ENCODE results near the gene PSMD3.
A peak's percentile ranks its signal among the peaks of the same experiment; 100 is the strongest.
"Not testable (repeated sequence)": the region's sequence is repeated elsewhere in the genome, so short reads cannot be mapped to it uniquely, and the experiment has no call there.

Gene PSMD3

GRCh38 chr17:39980351-39981206 lies at the start of gene PSMD3:
TSS of gene PSMD3 (plus strand) at chr17:39980807. CDS start at chr17:39980971, 164 bp downstream.
- DNase-seq = peak; percentile 98

- DNase-seq = no peak
Observed at GRCh38 chr17:39933912-39934311, 46.7 kb upstream of the PSMD3 start.

DNA sequence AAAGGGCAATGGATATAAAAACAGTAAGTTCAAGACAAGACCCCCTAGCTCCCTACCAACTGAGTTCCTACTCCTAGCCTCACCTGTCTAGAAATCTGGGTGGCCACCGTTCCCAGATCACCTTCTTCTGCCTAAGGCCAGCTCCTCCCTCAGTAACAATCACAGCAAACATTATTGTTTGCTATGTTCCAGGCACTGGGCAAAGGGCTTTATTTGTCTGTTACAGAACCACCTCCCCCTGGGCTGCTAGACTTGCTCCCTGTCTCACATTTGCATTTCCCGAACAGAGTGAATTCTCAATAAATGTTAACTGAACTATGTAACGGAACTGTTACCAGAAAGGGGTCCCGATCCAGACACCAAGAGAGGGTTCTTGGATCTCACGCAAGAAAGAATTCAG lies 46.3 kb upstream of the PSMD3 start:
- no peak for DNase-seq

- no peak for DNase-seq
Observed at GRCh38 chr17:39935909-39936308, 44.7 kb upstream of the PSMD3 start.

DNA sequence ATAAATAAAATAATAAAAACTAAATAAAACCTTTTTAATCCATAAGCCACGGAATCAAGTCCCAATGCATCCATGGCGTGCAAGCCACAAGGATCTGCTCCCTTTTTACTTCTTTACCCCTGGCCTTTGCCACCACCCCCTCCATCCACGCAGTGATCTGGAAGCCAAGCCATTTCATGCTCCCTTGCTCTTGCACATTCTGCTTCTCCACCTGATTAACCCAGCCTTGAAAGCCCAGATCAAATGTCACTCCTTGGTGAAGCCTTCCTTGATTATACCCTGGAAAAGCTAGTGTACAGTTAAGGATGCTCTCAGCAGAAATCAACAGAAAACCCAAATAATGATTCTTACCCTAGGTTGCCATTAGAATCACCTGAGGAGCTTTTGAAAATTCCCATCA lies 43.2 kb upstream of the PSMD3 start:
- DNase-seq = no peak

DNA sequence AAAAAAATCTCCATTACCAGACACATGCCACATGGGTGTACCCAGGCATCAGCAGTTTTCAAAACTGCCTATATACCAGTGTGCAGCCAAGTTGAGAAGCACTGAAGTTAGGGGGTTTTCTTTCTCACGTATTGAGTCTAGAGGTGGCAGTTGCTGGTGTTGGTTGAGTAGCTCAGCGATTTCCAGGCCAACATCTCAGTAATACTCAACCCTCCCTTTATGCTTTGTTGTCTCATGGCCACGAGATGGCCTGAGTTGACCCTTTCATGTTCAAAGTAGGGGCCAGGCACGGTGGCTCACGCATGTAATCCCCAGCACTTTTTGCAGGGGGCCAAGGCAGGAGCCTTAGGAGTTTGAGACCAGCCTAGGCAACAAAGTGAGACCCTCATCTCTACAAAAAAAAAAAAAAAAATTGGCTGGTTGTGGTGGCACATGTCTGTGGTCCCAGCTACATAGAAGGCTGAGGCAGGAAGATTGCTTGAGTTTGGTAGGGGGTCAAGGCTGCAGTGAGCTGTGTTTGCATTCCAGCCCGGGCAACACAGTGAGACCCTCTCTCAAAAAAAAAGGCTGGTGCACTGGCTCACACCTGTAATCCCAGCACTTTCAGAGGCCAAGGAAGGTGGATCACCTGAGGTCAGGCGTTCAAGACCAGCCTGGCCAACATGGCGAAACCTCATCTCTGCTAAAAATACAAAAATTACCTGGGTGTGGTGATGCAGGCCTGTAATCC lies 42.3 kb upstream of the PSMD3 start:
- no peak for DNase-seq

- no peak for DNase-seq
Observed at GRCh38 chr17:39939106-39939505, 41.5 kb upstream of the PSMD3 start.

DNA sequence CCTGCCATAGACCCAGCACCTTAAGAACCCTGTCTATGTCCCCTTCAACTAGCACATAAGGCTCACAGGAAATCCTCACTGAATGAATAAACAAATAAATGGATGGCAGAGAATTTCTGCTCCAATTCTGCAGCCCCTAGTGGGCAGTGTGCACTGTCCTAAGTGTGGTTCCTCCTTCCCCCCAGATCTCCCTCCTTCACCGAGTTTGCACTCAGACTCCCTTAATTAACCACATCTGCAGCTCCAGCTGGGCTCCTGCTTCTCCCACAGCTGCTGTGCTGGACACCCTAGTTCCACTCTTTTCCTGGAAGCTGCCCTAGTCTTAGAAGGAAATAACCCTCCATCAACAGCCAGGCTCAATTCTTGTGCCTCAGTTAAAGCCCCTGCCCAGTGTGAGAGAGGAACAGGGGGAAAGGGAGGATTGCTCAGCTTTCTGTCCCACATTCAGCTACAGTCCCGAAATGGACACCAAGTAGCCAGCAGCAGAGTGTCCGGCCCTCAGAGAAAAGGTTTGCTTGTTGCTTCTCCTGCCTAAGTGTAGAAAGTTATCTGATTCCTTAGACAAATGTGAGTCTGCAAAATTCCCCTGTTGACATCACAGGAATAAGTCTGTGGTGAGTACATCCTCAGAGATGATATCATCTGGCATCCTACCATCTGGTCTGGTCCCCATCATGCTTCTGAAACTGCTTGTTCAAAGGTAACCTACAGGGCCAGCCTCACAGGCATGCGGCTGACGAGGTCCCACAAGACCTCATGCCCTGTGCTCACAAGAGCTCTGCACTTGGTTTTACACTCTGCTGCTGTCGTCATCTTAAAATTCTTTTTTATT lies 40.8 kb upstream of the PSMD3 start:
- peak; percentile 6 for DNase-seq

- no peak for DNase-seq
Observed at GRCh38 chr17:39943702-39944392, 36.8 kb upstream of the PSMD3 start.

- no peak for DNase-seq
Observed at GRCh38 chr17:39944393-39944711, 36.3 kb upstream of the PSMD3 start.

DNA sequence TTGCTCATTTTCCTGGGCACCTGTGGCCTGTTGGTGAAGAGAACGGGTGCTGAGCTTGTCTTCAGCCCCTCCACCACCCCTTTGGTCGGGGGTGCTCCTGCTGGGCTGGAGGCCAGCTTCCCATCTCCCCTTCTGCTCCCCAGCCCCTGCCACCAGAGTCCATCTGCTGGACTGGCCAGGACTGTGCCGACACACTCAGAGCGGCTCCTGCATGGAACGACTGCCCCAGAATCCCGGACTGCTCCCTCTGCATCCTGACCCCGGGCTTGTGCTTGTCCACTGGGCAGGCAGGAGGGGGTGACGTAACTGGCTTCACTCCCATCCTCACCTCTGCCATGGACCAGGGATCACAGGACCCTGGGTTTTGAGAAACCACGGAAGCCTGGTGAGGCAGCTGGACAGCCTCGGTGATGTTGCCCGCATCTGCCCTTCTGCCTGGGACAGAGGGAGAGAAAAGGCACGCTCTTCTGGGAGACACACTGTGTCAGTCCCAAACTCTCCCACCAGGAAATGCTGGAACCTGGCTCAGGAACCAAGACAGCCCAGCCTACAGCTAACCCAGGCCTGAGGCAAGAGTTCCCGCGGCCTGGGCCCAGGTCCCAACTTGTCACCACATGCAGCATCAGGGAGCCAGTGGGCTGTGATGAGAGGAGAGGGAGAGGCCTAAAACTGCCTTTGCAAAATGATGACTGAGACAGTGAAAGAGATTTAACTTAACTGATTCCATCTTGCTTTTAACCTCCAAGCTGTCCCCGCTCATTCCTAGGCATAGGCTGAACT lies 33.9 kb upstream of the PSMD3 start:
- no peak for DNase-seq

DNA sequence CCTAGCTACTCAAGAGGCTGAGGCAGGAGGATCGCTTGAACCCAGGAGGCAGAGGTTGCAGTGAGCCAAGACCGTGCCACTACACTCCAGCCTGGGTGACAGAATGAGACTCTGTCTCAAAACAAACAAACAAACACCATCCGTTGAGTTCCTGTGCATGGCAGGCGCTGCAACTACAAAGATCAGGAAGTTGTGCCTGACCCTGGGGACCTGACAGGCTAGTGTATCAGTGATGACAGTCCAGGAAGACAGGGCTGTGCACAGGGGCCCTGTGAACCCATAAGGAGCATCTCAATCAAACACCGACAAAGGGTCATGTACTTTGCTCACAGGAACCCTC lies 32.1 kb upstream of the PSMD3 start:
- DNase-seq = not testable (repeated sequence)

DNA sequence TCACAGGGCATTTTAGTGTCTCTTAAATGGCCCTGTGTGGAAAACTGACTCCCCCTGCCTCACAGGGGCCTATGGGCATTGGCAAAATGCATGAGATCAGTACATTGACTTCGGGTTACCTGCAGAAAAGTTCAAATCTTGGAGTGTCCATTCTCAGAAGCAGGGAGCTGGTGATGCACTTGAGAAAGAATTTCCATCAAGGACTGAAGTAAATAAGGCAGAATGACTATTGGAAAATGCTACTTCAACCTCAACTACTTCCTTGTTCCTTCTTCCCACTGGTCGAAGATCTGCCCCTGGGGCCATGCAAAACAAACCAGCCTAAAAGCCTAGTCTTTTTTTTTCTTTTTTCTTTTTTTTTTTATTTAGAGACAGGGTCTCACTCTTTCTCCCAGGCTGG lies 31.6 kb upstream of the PSMD3 start:
- DNase-seq = no peak

DNA sequence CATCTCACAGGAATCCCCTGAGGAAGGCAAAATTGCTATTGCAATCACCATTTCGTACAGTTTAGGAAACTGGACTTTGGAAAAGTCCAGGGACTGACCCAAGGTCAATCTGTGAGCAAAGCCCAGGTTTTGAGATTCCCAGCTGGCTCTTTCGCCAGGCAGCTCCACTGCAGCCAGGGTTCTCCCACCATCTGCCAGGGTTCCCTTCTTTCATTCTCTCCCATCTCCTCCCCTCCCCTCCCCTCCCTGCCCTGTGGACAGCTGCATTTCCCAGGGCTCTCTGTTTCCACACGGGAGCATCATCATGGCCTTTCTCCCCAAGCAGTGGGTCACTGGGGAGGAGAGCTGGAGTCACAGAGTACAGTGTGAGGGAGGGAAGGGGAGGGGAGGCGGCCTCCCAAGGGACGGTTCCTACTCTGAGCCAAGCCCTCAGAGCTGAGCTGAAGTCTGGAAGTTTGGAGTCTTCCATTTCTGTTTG lies 29.7 kb upstream of the PSMD3 start:
- no peak for DNase-seq

- no peak for DNase-seq
Observed at GRCh38 chr17:39951924-39952679, 28.5 kb upstream of the PSMD3 start.

GRCh38 chr17:39952680-39953470 lies 27.7 kb upstream of the PSMD3 start:
- DNase-seq = peak; percentile 42

- no peak for DNase-seq
Observed at GRCh38 chr17:39953471-39953888, 27.1 kb upstream of the PSMD3 start.

DNA sequence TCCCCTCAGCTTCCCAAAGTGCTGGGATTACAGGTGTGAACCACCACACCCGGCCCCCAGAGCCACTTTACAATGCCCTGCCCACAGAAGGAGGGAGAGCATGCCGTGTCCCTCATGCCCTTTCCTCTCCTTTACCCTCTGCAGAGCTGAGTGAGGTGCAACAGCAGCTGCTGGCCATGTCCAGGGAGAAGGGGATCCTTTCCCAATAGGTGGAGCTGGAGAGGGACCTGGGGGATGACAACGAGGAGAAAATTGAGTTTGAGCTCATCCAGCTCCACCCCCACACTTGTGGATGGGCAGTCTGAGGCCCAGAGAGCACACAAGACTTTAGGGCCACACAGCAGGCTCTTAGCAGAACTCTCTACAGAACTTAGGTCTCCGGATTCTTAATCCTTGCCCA lies 25.7 kb upstream of the PSMD3 start:
- no peak for DNase-seq

GRCh38 chr17:39955726-39956225 lies 24.8 kb upstream of the PSMD3 start:
- no peak for DNase-seq

GRCh38 chr17:39960524-39961041 lies 20.0 kb upstream of the PSMD3 start:
- DNase-seq = no peak

Measured in GF-D8 (cell line).